Measurements from ENCODE around the gene MYO7A. TPM values are rescaled to one million over a fixed set of nuclear protein-coding genes. Genes with fewer than 3 reads are reported as not detected.
A peak's percentile ranks its signal among the peaks of the same experiment; 100 is the strongest.

The MYO7A gene
- total and polyA plus RNA-seq, 2 of the 8 experiments (the other 6 are each of a cell fraction or from before 2014, with no cell fraction given): 1.5 to 1.9 TPM

DNA sequence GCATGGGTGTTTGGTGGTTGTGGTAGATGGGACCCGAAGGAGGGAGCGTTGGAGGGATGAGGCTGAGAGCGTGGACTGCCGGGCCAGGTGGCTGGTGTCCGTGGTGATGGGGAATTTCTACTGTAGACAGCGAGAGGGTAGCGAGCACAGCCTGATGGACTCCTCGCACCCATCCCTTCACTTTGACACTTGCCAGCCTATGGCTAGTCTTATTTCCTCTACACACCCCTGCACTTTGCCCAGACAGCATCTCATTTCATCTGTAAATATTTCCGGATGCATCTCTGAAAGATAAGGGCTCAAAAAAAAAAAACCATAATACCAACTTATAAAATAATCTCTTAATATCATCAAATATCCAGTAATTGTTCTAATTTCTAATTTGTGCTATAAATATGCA is 19.6 kb upstream of the MYO7A start:
- Histone ChIP-seq H2BK5ac (ENCODE audit: low read depth, low read length) (no peak overlapping the region), H3K14ac (ENCODE audit: insufficient read length) (no peak overlapping the region), H3K27me3 (replicated peaks in 1 of 4; ENCODE audit: control insufficient read depth in 3 of 4, extremely low read depth in 1 of 4, insufficient read depth in 3 of 4, low read length in 3 of 4) (no peaks in the 10 kb centered on the region), H3K4me2 (ENCODE audit: insufficient read depth in 1 of 2, low read depth in 2 of 2, low read length in 2 of 2) (no peak overlapping the region), H3K36me3 (ENCODE audit: control insufficient read depth in 2 of 4, insufficient read depth in 4 of 4, low read length in 3 of 4) (no peaks in the 10 kb centered on the region), H2BK20ac (ENCODE audit: low read length) (no peak overlapping the region), H3K56ac (replicated peaks; ENCODE audit: insufficient read length, low read depth, low read length) (no peak overlapping the region), H3K9ac (replicated peaks in 1 of 4; ENCODE audit: extremely low read depth in 1 of 4, low read depth in 3 of 4, low read length in 3 of 4) (no peak overlapping the region), H4K5ac (ENCODE audit: insufficient read length, low read depth, low read length) (no peak overlapping the region), H3K9me3 (ENCODE audit: insufficient read depth in 2 of 2, low read depth in 1 of 2, low read length in 1 of 2) (no peaks in the 10 kb centered on the region), H3K4me3 (ENCODE audit: extremely low read depth in 1 of 4, insufficient read depth in 2 of 4, low read depth in 3 of 4, low read length in 4 of 4) (no peak overlapping the region), H3K27ac (ENCODE audit: low read depth, low read length) (no peak overlapping the region), H2BK120ac (replicated peaks; ENCODE audit: low read depth, low read length) (no peak overlapping the region), H2AK5ac (ENCODE audit: low read depth, low read length) (no peak overlapping the region), H3K4me1 (replicated peaks in 1 of 4; ENCODE audit: control insufficient read depth in 3 of 4, insufficient read depth in 4 of 4, low read length in 3 of 4) (peaks cover 0 to 3% (median 1%) of the 10 kb centered on the region in 4 experiments; a peak in 3 of 7 replicates), H2BK15ac (ENCODE audit: low read length) (no peak overlapping the region), H3K23me2 (ENCODE audit: low read depth, low read length) (no peaks in the 10 kb centered on the region), H3K79me2 (ENCODE audit: control insufficient read depth in 1 of 2, insufficient read depth in 2 of 2, low read length in 2 of 2) (no peaks in the 10 kb centered on the region), H4K8ac (ENCODE audit: extremely low read depth, insufficient read depth, low read length) (0 out of 2 replicates have a peak overlapping the region, but pooled peaks have one; percentile 17), H3K23ac (ENCODE audit: insufficient read length) (no peak overlapping the region), H4K20me1 (replicated peaks in 1 of 2; ENCODE audit: control insufficient read depth in 1 of 2, insufficient read depth in 2 of 2, low read length in 2 of 2) (no peaks in the 10 kb centered on the region), H4K91ac (replicated peaks; ENCODE audit: insufficient read length, low read length) (no peak overlapping the region), H3K18ac (ENCODE audit: extremely low read depth, low read length) (no peak overlapping the region), H3K79me1 (ENCODE audit: low read depth, low read length) (no peaks in the 10 kb centered on the region), H2AFZ (ENCODE audit: low read length) (no peak overlapping the region), H2BK12ac (ENCODE audit: low read depth, low read length) (peak overlapping the region; percentile 55; the same call in 1 of the 2 replicates), H3K4ac (replicated peaks; ENCODE audit: insufficient read length, low read depth, low read length) (no peak overlapping the region)
- FAIRE-seq (no peak), DNase-seq (ENCODE audit: low read depth in 1 of 2, low spot score in 2 of 2) (no peak)
- WGBS, 2 experiments (ENCODE audit: extremely low coverage in 1 of 2, insufficient coverage in 1 of 2, insufficient read length in 1 of 2, insufficient replicate concordance in 2 of 2, low coverage in 1 of 2, low lambda C conversion rate in 2 of 2, missing lambda C conversion rate in 1 of 2): 86% methylated on average over 9 of the region's 9 CpGs; no CpG with 5 or more reads in 1 of the 2 experiments
- TF ChIP-seq JUN (IDR thresholded peaks at IDR 0.05; ENCODE audit: low read depth, low read length) (no peak), SAP30 (IDR thresholded peaks at IDR 0.05; ENCODE audit: insufficient read depth, insufficient replicate concordance, low read length) (no peak)
- CTCF ChIA-PET (ENCODE audit: partially characterized antibody): interaction anchor here (0.6 to 19.1 kb wide), 9 partner anchors 6 to 118 kb away, joined by 3 to 297 read pairs (median 14); partner anchors contain the start of gene MYO7A
- POLR2A ChIA-PET (ENCODE audit: partially characterized antibody): interaction anchor here (1.0 kb wide), 1 partner anchor 384 kb away, joined by 3 read pairs; no protein-coding TSS in a partner anchor
